Adrenal gland (tissue), 12 donors: Measurements from ENCODE around the gene THRAP3. TPM values are rescaled to one million over a fixed set of nuclear protein-coding genes. Genes with fewer than 3 reads are reported as not detected.

Experiments
- DNase-seq, 7 donors: peaks; one replicate each; pipeline ENCODE4 v3.0.0-alpha.2; 2019 to 2020
- H3K27ac ChIP-seq, 5 donors: fragments of 200-600 bp; sonication (generic) in 4 of 5; 1 replicate in 3 of 5; 2 replicates in 2 of 5; pipeline versions ENCODE4 v1.5.1 to v1.8.0; 2016 to 2020; ENCODE audit warnings: mild to moderate bottlenecking in 1 of 5
- H3K27me3 ChIP-seq: fragments of 200-600 bp; 2 replicates; pipeline ENCODE4 v1.8.0; 2021
- H3K36me3 ChIP-seq, 2 donors: fragments of 200-600 bp; replicated peaks in 1 of 2; 1 replicate in 1 of 2; 2 replicates in 1 of 2; pipeline versions ENCODE4 v1.5.1 to v1.8.0; 2018 to 2022
- H3K4me1 ChIP-seq, 2 donors: fragments of 200-600 bp; replicated peaks in 1 of 2; 1 replicate in 1 of 2; 2 replicates in 1 of 2; pipeline versions ENCODE4 v1.5.1 to v1.8.0; 2018 to 2021
- H3K4me3 ChIP-seq, 4 donors: fragments of 200-600 bp; sonication (generic) in 3 of 4; one replicate each; pipeline ENCODE4 v1.5.1; 2016 to 2018
- H3K9me3 ChIP-seq, 3 donors: fragments of 200-600 bp; sonication (generic) in 1 of 3; replicated peaks in 1 of 3; 1 replicate in 2 of 3; 2 replicates in 1 of 3; pipeline versions ENCODE4 v1.5.1 to v1.8.0; 2016 to 2021
- POLR2A ChIP-seq, 2 donors: fragments of 450-650 bp; IDR thresholded peaks; one replicate each; pipeline ENCODE4 v1.6.1; 2017; ENCODE audit warnings: antibody characterized with exemption in 2 of 2, mild to moderate bottlenecking in 2 of 2, moderate library complexity in 1 of 2
- WGBS, 4 donors: extraction: QIAGEN DNeasy Blood & Tissue Kit in 2 of 4; methylation state at CpG; one replicate each; pipeline versions ENCODE4 v1.1.5 to v1.1.7; 2013 to 2017; 5-methylcytosine and 5-hydroxymethylcytosine counted together
- intact Hi-C, 2 donors: fragments of 100-400 bp; cut with DNase I; formaldehyde crosslinking; loops; one replicate each; pipeline versions ENCODE4 v1.14.1 to v1.15.0; 2022 to 2023
- polyA plus RNA-seq, 3 donors: library from polyadenylated mRNA; stranded (reverse); fragments of 200-250 nt in 2 of 3; fragments of 350-450 nt in 1 of 3; fragmentation: Illumina TruSeq in 1 of 3; extraction: RNeasy Lipid Tissue Mini Kit (QIAGEN cat#74804) in 1 of 3; gene quantifications; one replicate each; pipeline ENCODE4 v1.2.3, GENCODE V29; 2013 to 2014
- total RNA-seq, 9 donors: library from RNA; depleted of rRNA in 4 of 9; stranded (reverse); fragments of >200 nt in 4 of 9; fragments of 120-200 nt in 1 of 9; fragmentation: NEBNext Ultra II Directional in 1 of 9; extraction: Animal tissue kit (Norgen Biotek cat#: 25700) in 1 of 9; gene quantifications; one replicate each; pipeline versions ENCODE4 v1.1.0 to v1.2.4, GENCODE V29; 2013 to 2023
- TF ChIP-seq, protein P1 (sequence below), 6 experiments: fragments of 450-650 bp in 4 of 6; fragments of 200-600 bp in 2 of 6; sonication (generic) in 1 of 6; IDR thresholded peaks; 1 replicate in 5 of 6; 2 replicates in 1 of 6; pipeline versions ENCODE4 v1.5.1 to v1.8.0; 2016 to 2021; ENCODE audit warnings: antibody characterized with exemption in 6 of 6, mild to moderate bottlenecking in 2 of 6, moderate library complexity in 1 of 6
- donor health status: healthy with polysubstance abuse.
- donor health status: Bipolar disorder and iron deficiency.
- donor health status: DM: yes; HTN: yes; CAD: no.
- donor health status: DM: no; HTN: no; CAD: no.
- donor health status: DM: no; HTN: no; CAD: no.
- donor health status: DM: yes; HTN: yes; CAD: no.

The THRAP3 gene
- total and polyA plus RNA-seq, 12 donors = 34.4 to 120 (median 83.2) TPM

DNA sequence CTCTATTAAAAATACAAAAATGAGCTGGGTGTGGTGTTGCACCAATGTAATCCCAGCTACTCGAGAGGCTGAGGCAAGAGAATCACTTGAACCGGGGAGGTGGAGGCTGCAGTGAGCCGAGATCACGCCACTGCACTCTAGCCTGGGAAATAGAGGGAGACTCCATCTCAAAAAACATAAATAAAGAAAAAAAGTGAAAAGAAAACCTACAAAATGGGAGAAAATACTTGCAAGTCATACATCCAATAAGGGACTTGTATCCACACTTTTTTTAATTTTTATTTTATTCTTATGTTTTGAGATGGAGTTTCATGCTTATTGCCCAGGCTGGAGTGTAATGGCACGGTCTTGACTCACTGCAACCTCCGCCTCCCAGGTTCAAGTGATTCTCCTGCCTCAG lies 52.4 kb downstream of the THRAP3 start:
- DNase-seq = no peak
- H3K9me3 ChIP-seq = no peaks in the 10 kb centered on the region
- H3K4me3 ChIP-seq = no peak overlapping the region
- H3K4me1 ChIP-seq = peaks cover 21 to 46% of the 10 kb centered on the region in 2 donors
- no peak overlapping the region for H3K27ac ChIP-seq
- TF ChIP-seq, protein P1, sequence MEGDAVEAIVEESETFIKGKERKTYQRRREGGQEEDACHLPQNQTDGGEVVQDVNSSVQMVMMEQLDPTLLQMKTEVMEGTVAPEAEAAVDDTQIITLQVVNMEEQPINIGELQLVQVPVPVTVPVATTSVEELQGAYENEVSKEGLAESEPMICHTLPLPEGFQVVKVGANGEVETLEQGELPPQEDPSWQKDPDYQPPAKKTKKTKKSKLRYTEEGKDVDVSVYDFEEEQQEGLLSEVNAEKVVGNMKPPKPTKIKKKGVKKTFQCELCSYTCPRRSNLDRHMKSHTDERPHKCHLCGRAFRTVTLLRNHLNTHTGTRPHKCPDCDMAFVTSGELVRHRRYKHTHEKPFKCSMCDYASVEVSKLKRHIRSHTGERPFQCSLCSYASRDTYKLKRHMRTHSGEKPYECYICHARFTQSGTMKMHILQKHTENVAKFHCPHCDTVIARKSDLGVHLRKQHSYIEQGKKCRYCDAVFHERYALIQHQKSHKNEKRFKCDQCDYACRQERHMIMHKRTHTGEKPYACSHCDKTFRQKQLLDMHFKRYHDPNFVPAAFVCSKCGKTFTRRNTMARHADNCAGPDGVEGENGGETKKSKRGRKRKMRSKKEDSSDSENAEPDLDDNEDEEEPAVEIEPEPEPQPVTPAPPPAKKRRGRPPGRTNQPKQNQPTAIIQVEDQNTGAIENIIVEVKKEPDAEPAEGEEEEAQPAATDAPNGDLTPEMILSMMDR (IDR thresholded peaks at IDR 0.05) = no peak
- no peak for TF ChIP-seq POLR2A (IDR thresholded peaks at IDR 0.05)
- 94 to 99% (median 97%) methylated on average over 6 of the region's 6 CpGs for WGBS, 4 donors
- no peaks in the 10 kb centered on the region for H3K27me3 ChIP-seq
- intact Hi-C loops = no loop called here
- H3K36me3 ChIP-seq = no peaks in the 10 kb centered on the region

DNA sequence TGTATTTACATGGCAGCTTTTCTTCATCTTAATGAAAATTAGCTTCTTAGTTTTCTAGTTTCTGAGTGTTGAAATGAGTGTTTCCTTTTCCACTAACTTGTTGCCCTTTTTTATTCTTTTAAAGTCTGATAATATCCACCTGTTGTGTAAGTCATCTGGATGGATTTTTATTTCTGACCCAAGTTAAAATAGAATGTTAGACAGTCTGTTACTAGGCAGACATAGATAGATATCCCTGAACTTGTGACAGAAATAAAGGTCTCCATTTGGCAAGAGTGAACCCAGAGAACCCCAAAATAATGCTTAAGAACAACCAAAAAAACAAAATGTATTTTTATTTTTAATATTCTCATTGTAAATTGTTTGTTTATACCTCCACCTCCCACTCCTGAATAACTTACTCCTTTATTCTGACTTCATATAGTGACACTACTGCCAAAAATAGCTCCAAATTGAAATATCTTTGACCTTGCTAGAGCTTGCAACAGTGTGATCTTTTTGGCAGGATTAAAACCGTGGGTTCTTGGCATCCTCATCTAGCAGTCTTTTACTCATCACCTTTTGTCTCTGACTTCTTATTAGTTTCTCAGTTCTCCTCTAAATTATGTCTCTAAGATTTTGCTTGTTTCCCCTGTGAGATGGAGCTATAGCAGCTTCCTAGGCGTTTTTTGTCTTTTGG lies 55.0 kb downstream of the THRAP3 start:
- DNase-seq = peak in 3 of 7 donors; percentile 33 to 62 (median 52)
- Histone ChIP-seq H3K27me3 (no peaks in the 10 kb centered on the region), H3K36me3 (peaks cover 0 to 12% of the 10 kb centered on the region in 2 donors), H3K27ac (peak overlapping the region in 4 of 5 donors; percentile 37 to 69 (median 57)), H3K4me1 (peaks cover 23 to 53% of the 10 kb centered on the region in 2 donors), H3K4me3 (no peak overlapping the region), H3K9me3 (no peaks in the 10 kb centered on the region)
- 24 to 33% (median 26%) methylated on average over 2 of the region's 2 CpGs for WGBS, 4 donors
- TF ChIP-seq, protein P1 (IDR thresholded peaks at IDR 0.05) = no peak
- TF ChIP-seq POLR2A (IDR thresholded peaks at IDR 0.05) = peak in 1 of 2 donors; percentile 15
- intact Hi-C loops = no loop called here

DNA sequence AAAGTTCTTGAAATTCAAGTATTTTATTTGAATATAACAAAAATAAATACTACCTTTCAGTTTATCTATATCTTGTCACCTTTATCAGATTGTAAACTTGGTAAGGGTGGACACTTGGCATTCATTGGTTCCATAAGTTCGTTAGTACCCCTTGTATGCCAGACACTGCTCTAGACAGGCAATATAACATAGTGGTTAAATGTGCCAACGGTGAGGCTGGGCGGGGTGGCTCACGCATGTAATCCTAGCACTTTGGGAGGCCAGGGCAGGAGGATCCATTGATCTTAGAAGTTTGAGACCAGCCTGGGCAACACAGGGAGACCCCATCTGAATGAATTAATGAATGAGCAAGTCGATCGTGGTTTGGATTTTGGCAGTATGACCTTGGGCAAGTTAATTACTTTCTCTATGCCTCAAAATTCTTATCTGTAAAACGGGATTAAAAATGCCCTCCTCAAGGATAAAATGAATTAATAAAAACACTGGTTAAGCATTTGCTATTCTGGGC lies 55.6 kb downstream of the THRAP3 start:
- Histone ChIP-seq H3K27ac (peak overlapping the region in 3 of 5 donors; percentile 61 to 70 (median 69)), H3K9me3 (no peaks in the 10 kb centered on the region), H3K4me3 (no peak overlapping the region), H3K36me3 (peaks cover 0 to 17% of the 10 kb centered on the region in 2 donors), H3K27me3 (no peaks in the 10 kb centered on the region), H3K4me1 (peaks cover 27 to 59% of the 10 kb centered on the region in 2 donors)
- DNase-seq = no peak
- TF ChIP-seq, protein P1 (IDR thresholded peaks at IDR 0.05) = no peak
- TF ChIP-seq POLR2A (IDR thresholded peaks at IDR 0.05) = no peak
- 59 to 63% (median 60%) methylated on average over 7 of the region's 7 CpGs for WGBS, 4 donors
- intact Hi-C loops = loop anchor here (5.0 to 10.0 kb wide), 4 partner anchors 55 to 185 kb away; partner anchors contain the start of gene THRAP3 (in 2 of the 2)

DNA sequence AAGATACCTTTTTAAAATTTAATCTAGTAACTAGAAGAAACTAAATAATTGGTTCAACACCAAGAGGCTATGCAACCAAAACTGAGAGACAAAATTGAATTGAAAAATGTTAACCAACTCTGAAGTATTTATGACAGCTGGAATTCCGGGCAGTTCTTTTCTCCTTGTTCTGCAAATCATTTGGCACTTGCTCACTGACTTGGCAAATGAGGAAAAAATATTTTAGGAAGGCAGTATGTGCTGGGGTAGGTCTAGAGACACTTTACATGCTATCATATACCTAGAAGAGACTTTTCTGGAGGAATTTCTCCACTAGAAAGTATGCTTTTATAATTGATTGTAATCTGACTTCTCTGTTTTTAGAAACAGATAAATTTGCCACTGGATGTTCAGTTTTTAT lies 59.8 kb downstream of the THRAP3 start:
- DNase-seq = no peak
- peak overlapping the region in 1 of 5 donors; percentile 32 for H3K27ac ChIP-seq
- no peaks in the 10 kb centered on the region for H3K9me3 ChIP-seq
- peaks cover 14 to 53% of the 10 kb centered on the region in 2 donors for H3K4me1 ChIP-seq
- no peaks in the 10 kb centered on the region for H3K27me3 ChIP-seq
- H3K36me3 ChIP-seq = peaks cover 0 to 56% of the 10 kb centered on the region in 2 donors
- intact Hi-C loops = loop anchor here (5.0 to 10.0 kb wide), 4 partner anchors 59 to 189 kb away; partner anchors contain the start of gene THRAP3 (in 2 of the 2)
- no peak for TF ChIP-seq POLR2A (IDR thresholded peaks at IDR 0.05)
- TF ChIP-seq, protein P1 (IDR thresholded peaks at IDR 0.05) = no peak
- 18 to 43% (median 30%) methylated on average over 1 of the region's 1 CpG for WGBS, 4 donors
- H3K4me3 ChIP-seq = no peak overlapping the region
